ENCODE measurements around the gene EXOSC7.
A peak's percentile ranks its signal among the peaks of the same experiment; 100 is the strongest.
"Not testable (repeated sequence)": the region's sequence is repeated elsewhere in the genome, so short reads cannot be mapped to it uniquely, and the experiment has no call there.

The EXOSC7 gene

GRCh38 chr3:45034612-45035252 lies 58.7 kb downstream of the EXOSC7 start:
- no peaks in the 10 kb centered on the region for H3K79me2 ChIP-seq (ENCODE audit: control insufficient read depth, insufficient read depth, low read length, unreplicated experiment)
- peaks cover 12% of the 10 kb centered on the region for H3K4me1 ChIP-seq (ENCODE audit: control insufficient read depth, insufficient read depth, low read length, unreplicated experiment)
- no peaks in the 10 kb centered on the region for H3K36me3 ChIP-seq (ENCODE audit: insufficient read depth, low read length)
- H3K27me3 ChIP-seq (ENCODE audit: insufficient read depth, low read length), result no peaks in the 10 kb centered on the region
- H3K27ac ChIP-seq (ENCODE audit: low read depth, low read length), result no peak overlapping the region
- no peak overlapping the region for H2AFZ ChIP-seq (ENCODE audit: low read length, unreplicated experiment)
- no peak overlapping the region for H3K4me3 ChIP-seq (ENCODE audit: low read depth, low read length)

GRCh38 chr3:45035441-45036301 lies 59.6 kb downstream of the EXOSC7 start:
- H3K4me1 ChIP-seq (ENCODE audit: control insufficient read depth, insufficient read depth, low read length, unreplicated experiment), result peaks cover 12% of the 10 kb centered on the region
- H3K27me3 ChIP-seq (ENCODE audit: insufficient read depth, low read length), result no peaks in the 10 kb centered on the region
- H3K36me3 ChIP-seq (ENCODE audit: insufficient read depth, low read length), result no peaks in the 10 kb centered on the region
- H3K79me2 ChIP-seq (ENCODE audit: control insufficient read depth, insufficient read depth, low read length, unreplicated experiment), result no peaks in the 10 kb centered on the region
- H2AFZ ChIP-seq (ENCODE audit: low read length, unreplicated experiment), result peak overlapping the region; percentile 31
- H3K4me3 ChIP-seq (ENCODE audit: low read depth, low read length), result peak overlapping the region; percentile 27; the same call in 1 of the 2 replicates
- no peak overlapping the region for H3K27ac ChIP-seq (ENCODE audit: low read depth, low read length)

GRCh38 chr3:45037720-45038455 lies 61.8 kb downstream of the EXOSC7 start:
- Histone ChIP-seq H3K27me3 (ENCODE audit: insufficient read depth, low read length) (no peaks in the 10 kb centered on the region), H3K79me2 (ENCODE audit: control insufficient read depth, insufficient read depth, low read length, unreplicated experiment) (no peaks in the 10 kb centered on the region), H3K36me3 (ENCODE audit: insufficient read depth, low read length) (no peaks in the 10 kb centered on the region), H3K4me1 (ENCODE audit: control insufficient read depth, insufficient read depth, low read length, unreplicated experiment) (peaks cover 12% of the 10 kb centered on the region), H3K27ac (ENCODE audit: low read depth, low read length) (no peak overlapping the region), H2AFZ (ENCODE audit: low read length, unreplicated experiment) (no peak overlapping the region), H3K4me3 (ENCODE audit: low read depth, low read length) (no peak overlapping the region)

GRCh38 chr3:45041666-45042065 lies 65.6 kb downstream of the EXOSC7 start:
- no peaks in the 10 kb centered on the region for H3K79me2 ChIP-seq (ENCODE audit: control insufficient read depth, insufficient read depth, low read length, unreplicated experiment)
- no peak overlapping the region for H2AFZ ChIP-seq (ENCODE audit: low read length, unreplicated experiment)
- no peak overlapping the region for H3K27ac ChIP-seq (ENCODE audit: low read depth, low read length)
- H3K4me1 ChIP-seq (ENCODE audit: control insufficient read depth, insufficient read depth, low read length, unreplicated experiment), result peaks cover 8% of the 10 kb centered on the region
- no peaks in the 10 kb centered on the region for H3K36me3 ChIP-seq (ENCODE audit: insufficient read depth, low read length)
- H3K27me3 ChIP-seq (ENCODE audit: insufficient read depth, low read length), result no peaks in the 10 kb centered on the region
- no peak overlapping the region for H3K4me3 ChIP-seq (ENCODE audit: low read depth, low read length)

GRCh38 chr3:45042162-45042561 lies 66.1 kb downstream of the EXOSC7 start:
- no peaks in the 10 kb centered on the region for H3K27me3 ChIP-seq (ENCODE audit: insufficient read depth, low read length)
- no peaks in the 10 kb centered on the region for H3K79me2 ChIP-seq (ENCODE audit: control insufficient read depth, insufficient read depth, low read length, unreplicated experiment)
- H3K4me1 ChIP-seq (ENCODE audit: control insufficient read depth, insufficient read depth, low read length, unreplicated experiment), result peaks cover 8% of the 10 kb centered on the region
- no peaks in the 10 kb centered on the region for H3K36me3 ChIP-seq (ENCODE audit: insufficient read depth, low read length)
- H2AFZ ChIP-seq (ENCODE audit: low read length, unreplicated experiment), result no peak overlapping the region
- H3K4me3 ChIP-seq (ENCODE audit: low read depth, low read length), result no peak overlapping the region
- H3K27ac ChIP-seq (ENCODE audit: low read depth, low read length), result no peak overlapping the region

GRCh38 chr3:45043728-45044299 lies 67.8 kb downstream of the EXOSC7 start:
- Histone ChIP-seq H3K4me3 (ENCODE audit: low read depth, low read length) (no peak overlapping the region), H3K27ac (ENCODE audit: low read depth, low read length) (peak overlapping the region; percentile 29; the same call in 1 of the 2 replicates), H3K27me3 (ENCODE audit: insufficient read depth, low read length) (no peaks in the 10 kb centered on the region), H3K79me2 (ENCODE audit: control insufficient read depth, insufficient read depth, low read length, unreplicated experiment) (no peaks in the 10 kb centered on the region), H3K36me3 (ENCODE audit: insufficient read depth, low read length) (no peaks in the 10 kb centered on the region), H3K4me1 (ENCODE audit: control insufficient read depth, insufficient read depth, low read length, unreplicated experiment) (peaks cover 8% of the 10 kb centered on the region), H2AFZ (ENCODE audit: low read length, unreplicated experiment) (peak overlapping the region; percentile 27)

GRCh38 chr3:45048244-45048643 lies 72.2 kb downstream of the EXOSC7 start:
- H3K36me3 ChIP-seq (ENCODE audit: insufficient read depth, low read length), result no peaks in the 10 kb centered on the region
- peaks cover 9% of the 10 kb centered on the region for H3K4me1 ChIP-seq (ENCODE audit: control insufficient read depth, insufficient read depth, low read length, unreplicated experiment)
- H3K27ac ChIP-seq (ENCODE audit: low read depth, low read length), result no peak overlapping the region
- H2AFZ ChIP-seq (ENCODE audit: low read length, unreplicated experiment), result no peak overlapping the region
- no peaks in the 10 kb centered on the region for H3K27me3 ChIP-seq (ENCODE audit: insufficient read depth, low read length)
- H3K4me3 ChIP-seq (ENCODE audit: low read depth, low read length), result no peak overlapping the region
- no peaks in the 10 kb centered on the region for H3K79me2 ChIP-seq (ENCODE audit: control insufficient read depth, insufficient read depth, low read length, unreplicated experiment)

GRCh38 chr3:45049807-45050206 lies 73.8 kb downstream of the EXOSC7 start:
- no peak overlapping the region for H3K27ac ChIP-seq (ENCODE audit: low read depth, low read length)
- H3K27me3 ChIP-seq (ENCODE audit: insufficient read depth, low read length), result no peaks in the 10 kb centered on the region
- H3K4me1 ChIP-seq (ENCODE audit: control insufficient read depth, insufficient read depth, low read length, unreplicated experiment), result peaks cover 15% of the 10 kb centered on the region
- H3K79me2 ChIP-seq (ENCODE audit: control insufficient read depth, insufficient read depth, low read length, unreplicated experiment), result no peaks in the 10 kb centered on the region
- H2AFZ ChIP-seq (ENCODE audit: low read length, unreplicated experiment), result no peak overlapping the region
- H3K4me3 ChIP-seq (ENCODE audit: low read depth, low read length), result no peak overlapping the region
- no peaks in the 10 kb centered on the region for H3K36me3 ChIP-seq (ENCODE audit: insufficient read depth, low read length)

GRCh38 chr3:45051685-45052084 lies 75.6 kb downstream of the EXOSC7 start:
- no peak overlapping the region for H3K4me3 ChIP-seq (ENCODE audit: low read depth, low read length)
- H3K27me3 ChIP-seq (ENCODE audit: insufficient read depth, low read length), result no peaks in the 10 kb centered on the region
- no peaks in the 10 kb centered on the region for H3K79me2 ChIP-seq (ENCODE audit: control insufficient read depth, insufficient read depth, low read length, unreplicated experiment)
- no peak overlapping the region for H2AFZ ChIP-seq (ENCODE audit: low read length, unreplicated experiment)
- H3K36me3 ChIP-seq (ENCODE audit: insufficient read depth, low read length), result no peaks in the 10 kb centered on the region
- H3K27ac ChIP-seq (ENCODE audit: low read depth, low read length), result no peak overlapping the region
- H3K4me1 ChIP-seq (ENCODE audit: control insufficient read depth, insufficient read depth, low read length, unreplicated experiment), result peaks cover 33% of the 10 kb centered on the region

GRCh38 chr3:45053805-45054195 lies 77.8 kb downstream of the EXOSC7 start:
- not testable (repeated sequence) for H3K36me3 ChIP-seq (ENCODE audit: insufficient read depth, low read length); H2AFZ ChIP-seq (ENCODE audit: low read length, unreplicated experiment); H3K79me2 ChIP-seq (ENCODE audit: control insufficient read depth, insufficient read depth, low read length, unreplicated experiment); H3K4me3 ChIP-seq (ENCODE audit: low read depth, low read length); H3K27me3 ChIP-seq (ENCODE audit: insufficient read depth, low read length)
- Histone ChIP-seq H3K4me1 (ENCODE audit: control insufficient read depth, insufficient read depth, low read length, unreplicated experiment) (peaks cover 52% of the 10 kb centered on the region), H3K27ac (ENCODE audit: low read depth, low read length) (peak overlapping the region; percentile 88)

Data from ACC112 (cell line).